Measurements from ENCODE around the gene ATP2B3.

ATP2B3 gene

GRCh38 chrX:153494541-153495361, 22.7 kb upstream of the ATP2B3 start, which contains the start of gene BGN:
Gene BGN (plus strand): TSS chrX:153494980. CDS start chrX:153504632, 9,652 bp downstream.
- no peak for TF ChIP-seq GATA3 (IDR thresholded peaks at IDR 0.05; ENCODE audit: low read depth, low read length)
- no peak for TF ChIP-seq GATA2 (IDR thresholded peaks at IDR 0.05; ENCODE audit: low read depth, low read length)

GRCh38 chrX:153495362-153495751, 22.1 kb upstream of the ATP2B3 start:
- TF ChIP-seq GATA3 (IDR thresholded peaks at IDR 0.05; ENCODE audit: low read depth, low read length) = no peak
- TF ChIP-seq GATA2 (IDR thresholded peaks at IDR 0.05; ENCODE audit: low read depth, low read length) = no peak

- no peak for TF ChIP-seq GATA2 (IDR thresholded peaks at IDR 0.05; ENCODE audit: low read depth, low read length)
- TF ChIP-seq GATA3 (IDR thresholded peaks at IDR 0.05; ENCODE audit: low read depth, low read length) = no peak
These were observed 21.4 kb upstream of the ATP2B3 start for GRCh38 chrX:153495903-153496589.

GRCh38 chrX:153496590-153496959, 20.9 kb upstream of the ATP2B3 start:
- TF ChIP-seq GATA3 (IDR thresholded peaks at IDR 0.05; ENCODE audit: low read depth, low read length) (no peak), GATA2 (IDR thresholded peaks at IDR 0.05; ENCODE audit: low read depth, low read length) (no peak)

- TF ChIP-seq GATA2 (IDR thresholded peaks at IDR 0.05; ENCODE audit: low read depth, low read length) (no peak), GATA3 (IDR thresholded peaks at IDR 0.05; ENCODE audit: low read depth, low read length) (no peak)
These were observed 19.0 kb upstream of the ATP2B3 start for GRCh38 chrX:153498453-153498852.

- TF ChIP-seq GATA2 (IDR thresholded peaks at IDR 0.05; ENCODE audit: low read depth, low read length) = no peak
- TF ChIP-seq GATA3 (IDR thresholded peaks at IDR 0.05; ENCODE audit: low read depth, low read length) = no peak
These were observed 18.1 kb upstream of the ATP2B3 start for GRCh38 chrX:153499341-153499740.

GRCh38 chrX:153499876-153500275, 17.6 kb upstream of the ATP2B3 start:
- TF ChIP-seq GATA2 (IDR thresholded peaks at IDR 0.05; ENCODE audit: low read depth, low read length) = no peak
- no peak for TF ChIP-seq GATA3 (IDR thresholded peaks at IDR 0.05; ENCODE audit: low read depth, low read length)

GRCh38 chrX:153500676-153501280, 16.7 kb upstream of the ATP2B3 start:
- TF ChIP-seq GATA3 (IDR thresholded peaks at IDR 0.05; ENCODE audit: low read depth, low read length) = no peak
- no peak for TF ChIP-seq GATA2 (IDR thresholded peaks at IDR 0.05; ENCODE audit: low read depth, low read length)

- TF ChIP-seq GATA3 (IDR thresholded peaks at IDR 0.05; ENCODE audit: low read depth, low read length) (no peak), GATA2 (IDR thresholded peaks at IDR 0.05; ENCODE audit: low read depth, low read length) (no peak)
These were observed 15.9 kb upstream of the ATP2B3 start for GRCh38 chrX:153501530-153501929.

- TF ChIP-seq GATA2 (IDR thresholded peaks at IDR 0.05; ENCODE audit: low read depth, low read length) (no peak), GATA3 (IDR thresholded peaks at IDR 0.05; ENCODE audit: low read depth, low read length) (no peak)
These were observed 15.3 kb upstream of the ATP2B3 start for GRCh38 chrX:153502131-153502530.

GRCh38 chrX:153502796-153503195, 14.6 kb upstream of the ATP2B3 start:
- no peak for TF ChIP-seq GATA3 (IDR thresholded peaks at IDR 0.05; ENCODE audit: low read depth, low read length)
- no peak for TF ChIP-seq GATA2 (IDR thresholded peaks at IDR 0.05; ENCODE audit: low read depth, low read length)

GRCh38 chrX:153504445-153505016, 12.9 kb upstream of the ATP2B3 start:
- TF ChIP-seq GATA3 (IDR thresholded peaks at IDR 0.05; ENCODE audit: low read depth, low read length) (no peak), GATA2 (IDR thresholded peaks at IDR 0.05; ENCODE audit: low read depth, low read length) (no peak)

- no peak for TF ChIP-seq GATA2 (IDR thresholded peaks at IDR 0.05; ENCODE audit: low read depth, low read length)
- TF ChIP-seq GATA3 (IDR thresholded peaks at IDR 0.05; ENCODE audit: low read depth, low read length) = no peak
These were observed 12.1 kb upstream of the ATP2B3 start for GRCh38 chrX:153505361-153505760.

- no peak for TF ChIP-seq GATA3 (IDR thresholded peaks at IDR 0.05; ENCODE audit: low read depth, low read length)
- TF ChIP-seq GATA2 (IDR thresholded peaks at IDR 0.05; ENCODE audit: low read depth, low read length) = no peak
These were observed 9.8 kb upstream of the ATP2B3 start for GRCh38 chrX:153507484-153508178.
